ENCODE results near the gene POTEM. TPM values are rescaled to one million over a fixed set of nuclear protein-coding genes. Genes with fewer than 3 reads are reported as not detected.
"Not testable (repeated sequence)": the region's sequence is repeated elsewhere in the genome, so short reads cannot be mapped to it uniquely, and the experiment has no call there.

The POTEM gene
- polyA plus RNA-seq, 3 donors: not detected

GRCh38 chr14:18936848-18937247, 30.4 kb upstream of the POTEM start:
- H3K27ac Mint-ChIP-seq; H3K4me1 ChIP-seq (ENCODE audit: control insufficient read depth in 1 of 2, insufficient read depth in 2 of 2, low read length in 2 of 2); H3K9me3 Mint-ChIP-seq; H3K27ac ChIP-seq (ENCODE audit: low read depth in 1 of 2, low read length in 2 of 2); intact Hi-C loops (cut with micrococcal nuclease); DNase-seq; H3K9me3 ChIP-seq (replicated peaks in 1 of 2; ENCODE audit: control insufficient read depth in 1 of 2, insufficient read depth in 1 of 2, low read length in 2 of 2); H3K4me1 Mint-ChIP-seq; H3K4me3 ChIP-seq (replicated peaks in 1 of 3; ENCODE audit: low read depth in 2 of 3, low read length in 3 of 3); H3K79me2 ChIP-seq (ENCODE audit: insufficient read depth, low read length); H4K20me1 ChIP-seq (ENCODE audit: insufficient read depth, low read length); H3K36me3 ChIP-seq (replicated peaks in 1 of 2; ENCODE audit: control insufficient read depth in 1 of 2, insufficient read depth in 2 of 2, low read length in 2 of 2); H3K4me2 ChIP-seq (replicated peaks; ENCODE audit: extremely low read depth, low read length, poor library complexity, severe bottlenecking); H3K27me3 Mint-ChIP-seq (ENCODE audit: low read depth in 3 of 3); H2AFZ ChIP-seq (ENCODE audit: insufficient read depth, low read depth, low read length, poor library complexity, severe bottlenecking); H3K27me3 ChIP-seq (ENCODE audit: control insufficient read depth in 2 of 2, insufficient read depth in 2 of 2, low read length in 2 of 2); H3K4me3 Mint-ChIP-seq; H3K9ac ChIP-seq (ENCODE audit: insufficient read depth, low read length, poor library complexity, severe bottlenecking); H3K36me3 Mint-ChIP-seq: not testable (repeated sequence)
- WGBS (ENCODE audit: insufficient coverage): no CpG with 5 or more reads among the region's 9 CpGs

GRCh38 chr14:18938733-18939132, 28.5 kb upstream of the POTEM start:
- H3K36me3 Mint-ChIP-seq; H2AFZ ChIP-seq (ENCODE audit: insufficient read depth, low read depth, low read length, poor library complexity, severe bottlenecking); H4K20me1 ChIP-seq (ENCODE audit: insufficient read depth, low read length); H3K27me3 ChIP-seq (ENCODE audit: control insufficient read depth in 2 of 2, insufficient read depth in 2 of 2, low read length in 2 of 2); DNase-seq; H3K9me3 Mint-ChIP-seq; H3K4me1 Mint-ChIP-seq; H3K27ac Mint-ChIP-seq; H3K9me3 ChIP-seq (replicated peaks in 1 of 2; ENCODE audit: control insufficient read depth in 1 of 2, insufficient read depth in 1 of 2, low read length in 2 of 2); H3K9ac ChIP-seq (ENCODE audit: insufficient read depth, low read length, poor library complexity, severe bottlenecking); intact Hi-C loops (cut with micrococcal nuclease); H3K4me2 ChIP-seq (replicated peaks; ENCODE audit: extremely low read depth, low read length, poor library complexity, severe bottlenecking); H3K36me3 ChIP-seq (replicated peaks in 1 of 2; ENCODE audit: control insufficient read depth in 1 of 2, insufficient read depth in 2 of 2, low read length in 2 of 2); H3K79me2 ChIP-seq (ENCODE audit: insufficient read depth, low read length); H3K4me3 ChIP-seq (replicated peaks in 1 of 3; ENCODE audit: low read depth in 2 of 3, low read length in 3 of 3); H3K27ac ChIP-seq (ENCODE audit: low read depth in 1 of 2, low read length in 2 of 2); H3K4me1 ChIP-seq (ENCODE audit: control insufficient read depth in 1 of 2, insufficient read depth in 2 of 2, low read length in 2 of 2); H3K4me3 Mint-ChIP-seq; H3K27me3 Mint-ChIP-seq (ENCODE audit: low read depth in 3 of 3): not testable (repeated sequence)
- WGBS (ENCODE audit: insufficient coverage): no CpG with 5 or more reads among the region's 2 CpGs

GRCh38 chr14:18949939-18950338, 17.3 kb upstream of the POTEM start:
- no CpG with 5 or more reads among the region's 6 CpGs for WGBS (ENCODE audit: insufficient coverage)
- H3K9ac ChIP-seq (ENCODE audit: insufficient read depth, low read length, poor library complexity, severe bottlenecking); H4K20me1 ChIP-seq (ENCODE audit: insufficient read depth, low read length); H3K27me3 Mint-ChIP-seq (ENCODE audit: low read depth in 3 of 3); H3K4me2 ChIP-seq (replicated peaks; ENCODE audit: extremely low read depth, low read length, poor library complexity, severe bottlenecking); DNase-seq; H3K27ac ChIP-seq (ENCODE audit: low read depth in 1 of 2, low read length in 2 of 2); H3K4me1 ChIP-seq (ENCODE audit: control insufficient read depth in 1 of 2, insufficient read depth in 2 of 2, low read length in 2 of 2); H3K4me3 ChIP-seq (replicated peaks in 1 of 3; ENCODE audit: low read depth in 2 of 3, low read length in 3 of 3); H3K4me1 Mint-ChIP-seq; H3K27me3 ChIP-seq (ENCODE audit: control insufficient read depth in 2 of 2, insufficient read depth in 2 of 2, low read length in 2 of 2); H3K4me3 Mint-ChIP-seq; H3K36me3 Mint-ChIP-seq; H3K27ac Mint-ChIP-seq; H3K9me3 ChIP-seq (replicated peaks in 1 of 2; ENCODE audit: control insufficient read depth in 1 of 2, insufficient read depth in 1 of 2, low read length in 2 of 2); H2AFZ ChIP-seq (ENCODE audit: insufficient read depth, low read depth, low read length, poor library complexity, severe bottlenecking); intact Hi-C loops (cut with micrococcal nuclease); H3K9me3 Mint-ChIP-seq; H3K79me2 ChIP-seq (ENCODE audit: insufficient read depth, low read length); H3K36me3 ChIP-seq (replicated peaks in 1 of 2; ENCODE audit: control insufficient read depth in 1 of 2, insufficient read depth in 2 of 2, low read length in 2 of 2): not testable (repeated sequence)

GRCh38 chr14:18953085-18953484, 14.1 kb upstream of the POTEM start:
- H3K9me3 Mint-ChIP-seq; H3K9me3 ChIP-seq (replicated peaks in 1 of 2; ENCODE audit: control insufficient read depth in 1 of 2, insufficient read depth in 1 of 2, low read length in 2 of 2); H3K4me1 ChIP-seq (ENCODE audit: control insufficient read depth in 1 of 2, insufficient read depth in 2 of 2, low read length in 2 of 2); H3K27me3 ChIP-seq (ENCODE audit: control insufficient read depth in 2 of 2, insufficient read depth in 2 of 2, low read length in 2 of 2); H3K27me3 Mint-ChIP-seq (ENCODE audit: low read depth in 3 of 3); H3K4me3 Mint-ChIP-seq; H3K79me2 ChIP-seq (ENCODE audit: insufficient read depth, low read length); H2AFZ ChIP-seq (ENCODE audit: insufficient read depth, low read depth, low read length, poor library complexity, severe bottlenecking); H3K4me3 ChIP-seq (replicated peaks in 1 of 3; ENCODE audit: low read depth in 2 of 3, low read length in 3 of 3); H3K27ac Mint-ChIP-seq; intact Hi-C loops (cut with micrococcal nuclease); H3K4me1 Mint-ChIP-seq; H4K20me1 ChIP-seq (ENCODE audit: insufficient read depth, low read length); DNase-seq; H3K4me2 ChIP-seq (replicated peaks; ENCODE audit: extremely low read depth, low read length, poor library complexity, severe bottlenecking); H3K36me3 ChIP-seq (replicated peaks in 1 of 2; ENCODE audit: control insufficient read depth in 1 of 2, insufficient read depth in 2 of 2, low read length in 2 of 2); H3K9ac ChIP-seq (ENCODE audit: insufficient read depth, low read length, poor library complexity, severe bottlenecking); H3K36me3 Mint-ChIP-seq; H3K27ac ChIP-seq (ENCODE audit: low read depth in 1 of 2, low read length in 2 of 2): not testable (repeated sequence)
- WGBS (ENCODE audit: insufficient coverage): 92% methylated on average over 2 of the region's 9 CpGs

Data from CD14-positive monocyte (primary cell).